Ovary (tissue), 9 donors: ENCODE measurements around the gene EEF1AKMT3. TPM values are rescaled to one million over a fixed set of nuclear protein-coding genes. Genes with fewer than 3 reads are reported as not detected.

ENCODE experiments used
- DNase-seq, 5 donors: peaks; one replicate each; pipeline ENCODE4 v3.0.0-alpha.2; 2019 to 2020
- H3K27ac ChIP-seq, 2 donors: fragments of 200-600 bp; one replicate each; pipeline versions ENCODE4 v1.5.1 to v1.8.0; 2019 to 2022
- H3K27me3 ChIP-seq: fragments of 200-600 bp; one replicate; pipeline ENCODE4 v1.8.0; 2022
- H3K36me3 ChIP-seq: fragments of 200-600 bp; sonication (generic); one replicate; pipeline ENCODE4 v1.5.1; 2019
- H3K4me1 ChIP-seq: one replicate; pipeline ENCODE4 v1.8.1; 2013; ENCODE audit warnings: mild to moderate bottlenecking, moderate library complexity; ENCODE audit not compliant: insufficient read depth
- H3K4me3 ChIP-seq: fragments of 200-600 bp; sonication (generic); one replicate; pipeline ENCODE4 v1.5.1; 2017
- H3K9me3 ChIP-seq, 2 donors: fragments of 200-600 bp in 1 of 2; sonication (generic) in 1 of 2; one replicate each; pipeline versions ENCODE4 v1.5.1 to v1.8.1; 2013 to 2019; ENCODE audit warnings: mild to moderate bottlenecking in 1 of 2, moderate library complexity in 1 of 2
- CTCF ChIP-seq, 3 donors: fragments of 450-650 bp in 2 of 3; fragments of 200-600 bp in 1 of 3; IDR thresholded peaks; one replicate each; pipeline versions ENCODE4 v1.5.1 to v1.8.0; 2016 to 2022; ENCODE audit warnings: antibody characterized with exemption in 3 of 3, mild to moderate bottlenecking in 1 of 3
- EP300 ChIP-seq: sonication (generic); formaldehyde crosslinking; IDR thresholded peaks from one replicate; pipeline ENCODE4 v1.6.1; 2017; ENCODE audit warnings: antibody characterized with exemption
- POLR2A ChIP-seq: fragments of 450-650 bp; IDR thresholded peaks from one replicate; pipeline ENCODE4 v1.6.1; 2017; ENCODE audit warnings: antibody characterized with exemption, mild to moderate bottlenecking, moderate library complexity
- WGBS, 3 donors: extraction: QIAGEN DNeasy Blood & Tissue Kit in 1 of 3; methylation state at CpG; one replicate each; pipeline versions ENCODE4 v1.1.5 to v1.1.7; 2013 to 2017; 5-methylcytosine and 5-hydroxymethylcytosine counted together
- intact Hi-C, 4 donors: fragments of 100-400 bp; cut with DNase I; formaldehyde crosslinking; loops; one replicate each; pipeline versions ENCODE4 v1.11.0 to v1.15.1; 2022 to 2023
- polyA plus RNA-seq, 2 donors: library from polyadenylated mRNA; stranded (reverse); fragments of 200-250 nt in 1 of 2; fragments of 350-450 nt in 1 of 2; fragmentation: Illumina TruSeq in 1 of 2; extraction: RNeasy Lipid Tissue Mini Kit (QIAGEN cat#74804) in 1 of 2; gene quantifications; one replicate each; pipeline ENCODE4 v1.2.3, GENCODE V29; 2013 to 2014
- total RNA-seq, 7 donors: library from RNA; depleted of rRNA in 2 of 7; stranded (reverse); fragments of >200 nt in 2 of 7; fragmentation: NEBNext Ultra II Directional in 3 of 7; extraction: Animal tissue kit (Norgen Biotek cat#: 25700) in 3 of 7; gene quantifications; one replicate each; pipeline versions ENCODE4 v1.1.0 to v1.2.4, GENCODE V29; 2016 to 2023
- donor health status: DM: no; HTN: no; CAD: no; lungs with moderate emphysema.
- donor health status: DM: no; HTN: no; CAD: no.
- donor health status: Bipolar disorder and iron deficiency.
- donor health status: DM: yes; HTN: yes; CAD: no.
- donor health status: DM: no; HTN: no; CAD: no.
- donor health status: DM: yes; HTN: yes; CAD: no.

Gene EEF1AKMT3
- total and polyA plus RNA-seq, 9 donors: 10.4 to 18.0 (median 15.0) TPM

GRCh38 chr12:57752668-57753000 is 19.8 kb upstream of the EEF1AKMT3 start:
- H3K27ac ChIP-seq: no peak overlapping the region
- TF ChIP-seq POLR2A (no peak), CTCF (IDR thresholded peaks at IDR 0.05) (peak in 1 of 3 donors; percentile 10)
- no peak for DNase-seq
- no peaks in the 10 kb centered on the region for H3K9me3 ChIP-seq
- intact Hi-C loops: no loop called here
- H3K4me1 ChIP-seq: peaks cover 9% of the 10 kb centered on the region
- H3K36me3 ChIP-seq: no peaks in the 10 kb centered on the region
- peak overlapping the region; percentile 31 for H3K4me3 ChIP-seq
- H3K27me3 ChIP-seq: no peaks in the 10 kb centered on the region
- 1 to 3% (median 2%) methylated on average over 5 of the region's 5 CpGs for WGBS, 3 donors

- no peaks in the 10 kb centered on the region for H3K36me3 ChIP-seq
- TF ChIP-seq CTCF (IDR thresholded peaks at IDR 0.05) (no peak), EP300 (no peak), POLR2A (no peak)
- peaks cover 0 to 10% of the 10 kb centered on the region in 2 donors for H3K9me3 ChIP-seq
- no peak for DNase-seq
- H3K4me1 ChIP-seq: peaks cover 9% of the 10 kb centered on the region
- intact Hi-C loops: no loop called here
- 12 to 23% (median 17%) methylated on average over 1 of the region's 1 CpG for WGBS, 3 donors
- no peak overlapping the region for H3K27ac ChIP-seq
- no peaks in the 10 kb centered on the region for H3K27me3 ChIP-seq
- no peak overlapping the region for H3K4me3 ChIP-seq
Observed at GRCh38 chr12:57753756-57754337, 18.6 kb upstream of the EEF1AKMT3 start.

- intact Hi-C loops: no loop called here
- Histone ChIP-seq H3K9me3 (peaks cover 0 to 10% of the 10 kb centered on the region in 2 donors), H3K27ac (peak within 1 kb of the TSS in 1 of 2 donors; percentile 9), H3K36me3 (no peaks in the 10 kb centered on the region), H3K4me1 (peaks cover 9% of the 10 kb centered on the region), H3K27me3 (no peaks in the 10 kb centered on the region), H3K4me3 (peak within 1 kb of the TSS; percentile 69)
- TF ChIP-seq CTCF (IDR thresholded peaks at IDR 0.05) (no peak), EP300 (no peak), POLR2A (no peak)
- WGBS, 3 donors: 1 to 4% (median 2%) methylated on average over 18 to 38 of the region's 41 CpGs
- DNase-seq: peak in 4 of 5 donors; percentile 54 to 64 (median 60)
Observed at GRCh38 chr12:57754411-57755193, 17.8 kb upstream of the EEF1AKMT3 start, which contains the start of gene MARCHF9. TSS of gene MARCHF9 (plus strand) at chr12:57755103. CDS start at chr12:57755529, 426 bp downstream.

DNA sequence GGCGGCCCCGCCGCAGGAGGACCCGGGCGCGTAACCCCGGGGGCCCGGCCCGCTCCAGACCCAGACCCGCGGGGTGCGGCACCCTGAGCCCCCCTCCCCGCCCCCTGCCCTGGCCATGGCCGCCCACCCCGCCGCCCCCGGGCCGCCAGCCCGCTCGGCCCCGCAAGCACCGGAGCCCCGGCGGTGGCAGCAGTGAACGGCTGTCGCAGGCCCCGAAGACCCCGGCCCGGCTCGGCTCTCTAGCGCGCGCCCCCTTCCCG is 17.3 kb upstream of the EEF1AKMT3 start:
- H3K9me3 ChIP-seq: peaks cover 0 to 10% of the 10 kb centered on the region in 2 donors
- no peak for TF ChIP-seq EP300
- no peak for TF ChIP-seq POLR2A
- no peak for TF ChIP-seq CTCF (IDR thresholded peaks at IDR 0.05)
- 0 to 1% methylated on average over 10 to 34 of the region's 34 CpGs; no CpG with 5 or more reads in 1 of the 3 donors for WGBS, 3 donors
- H3K4me1 ChIP-seq: peaks cover 9% of the 10 kb centered on the region
- H3K27ac ChIP-seq: peak overlapping the region in 1 of 2 donors; percentile 9
- DNase-seq: peak in 2 of 5 donors; percentile 52 to 60
- H3K36me3 ChIP-seq: no peaks in the 10 kb centered on the region
- H3K4me3 ChIP-seq: peak overlapping the region; percentile 69
- no peaks in the 10 kb centered on the region for H3K27me3 ChIP-seq
- intact Hi-C loops: no loop called here
